DMS153 (cell line): ENCODE measurements around the gene FKBP1A.

ENCODE experiments used
- DNase-seq: peaks from one replicate; lab custom pipeline; 2025; lab: John Stamatoyannopoulos, UW

The FKBP1A gene

GRCh38 chr20:1319051-1319450 lies 73.8 kb downstream of the FKBP1A start:
- no peak for DNase-seq
